NCI-H2107 treated with DMSO at 0.1 percent for 48 hours (cell line): Measurements from ENCODE around the gene SYNGR4.
"Not testable (repeated sequence)": the region's sequence is repeated elsewhere in the genome, so short reads cannot be mapped to it uniquely, and the experiment has no call there.

Source experiments
- DNase-seq: peaks from one replicate; lab custom pipeline; 2025; ENCODE audit not compliant: unreplicated experiment; lab: John Stamatoyannopoulos, UW

The SYNGR4 gene

DNA sequence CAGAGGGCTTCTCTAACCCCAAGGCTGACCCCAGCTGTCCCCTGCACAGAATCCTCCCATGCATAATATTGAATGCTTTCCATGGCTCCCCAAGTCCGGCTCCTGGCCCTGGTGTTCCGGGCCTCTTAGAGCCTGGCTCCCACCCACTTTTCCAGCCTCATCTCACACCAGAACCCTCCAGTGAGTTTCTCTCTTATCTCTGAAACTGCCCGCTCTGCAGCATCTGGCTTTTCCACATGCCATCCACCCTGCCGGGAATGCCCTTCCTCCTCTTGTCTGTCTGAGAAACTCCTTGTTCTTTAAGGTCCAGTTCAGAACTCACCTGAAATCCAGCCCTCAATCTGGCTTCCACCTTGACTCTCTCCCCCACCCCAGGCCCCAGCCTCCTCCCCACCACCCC is 6.8 kb downstream of the SYNGR4 start:
- DNase-seq = no peak

DNA sequence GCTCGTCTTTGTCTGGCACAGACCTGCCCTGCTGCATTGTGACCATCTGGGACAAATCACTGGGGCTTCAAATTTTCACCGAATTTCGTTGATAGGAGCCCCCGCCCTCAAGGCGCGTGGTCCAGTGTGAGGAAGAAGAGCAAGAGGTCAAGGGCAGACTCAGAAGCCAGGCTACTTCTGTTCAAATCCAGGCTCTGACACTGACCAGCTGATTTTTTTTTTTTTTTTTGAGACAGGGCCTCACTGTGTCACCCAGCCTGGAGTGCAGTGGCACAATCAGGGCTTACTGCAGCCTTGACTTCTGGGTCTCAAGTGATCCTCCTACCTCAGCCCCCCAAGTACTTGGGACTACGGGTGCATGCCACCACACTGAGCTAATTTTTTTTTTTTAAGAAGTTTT is 7.2 kb downstream of the SYNGR4 start:
- no peak for DNase-seq

DNA sequence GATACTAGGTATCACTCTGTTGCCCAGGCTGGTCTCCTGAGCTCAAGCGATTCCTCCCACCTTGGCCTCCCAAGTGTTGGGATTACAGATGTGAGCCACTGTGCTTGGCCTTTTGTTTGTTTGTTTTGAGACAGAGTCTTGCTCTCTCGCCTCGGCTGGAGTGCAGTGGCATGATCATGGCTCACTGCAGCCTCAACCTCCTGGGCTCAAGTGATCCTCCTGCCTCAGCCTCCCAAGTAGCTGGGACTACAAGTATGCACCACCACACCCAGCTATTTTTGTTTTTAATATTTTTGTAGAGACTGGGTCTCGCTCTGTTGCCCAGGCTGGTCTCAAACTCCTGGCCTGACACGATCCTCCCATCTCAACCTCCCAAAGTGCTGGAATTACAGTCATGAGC is 7.6 kb downstream of the SYNGR4 start:
- not testable (repeated sequence) for DNase-seq

DNA sequence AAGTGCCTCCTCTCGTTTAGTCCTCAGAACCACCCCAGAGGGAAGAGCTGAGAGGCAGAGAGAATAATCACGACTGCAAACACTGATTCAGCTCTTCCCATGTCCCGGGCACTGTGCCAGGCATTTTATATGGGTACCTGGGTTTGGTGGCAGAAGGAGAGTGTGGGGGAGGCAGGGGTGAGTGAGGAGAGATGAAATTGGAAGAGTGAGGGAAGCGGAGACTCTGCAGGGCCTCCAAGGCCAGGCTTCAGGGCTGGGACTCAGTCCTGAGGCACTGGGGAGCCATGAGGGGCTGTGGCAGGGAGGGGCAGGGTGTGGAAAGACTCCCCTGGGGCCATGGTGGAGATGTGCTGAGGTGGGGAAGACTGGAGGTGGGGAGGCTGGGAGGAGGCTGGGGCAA is 8.7 kb downstream of the SYNGR4 start:
- peak; percentile 85 for DNase-seq

DNA sequence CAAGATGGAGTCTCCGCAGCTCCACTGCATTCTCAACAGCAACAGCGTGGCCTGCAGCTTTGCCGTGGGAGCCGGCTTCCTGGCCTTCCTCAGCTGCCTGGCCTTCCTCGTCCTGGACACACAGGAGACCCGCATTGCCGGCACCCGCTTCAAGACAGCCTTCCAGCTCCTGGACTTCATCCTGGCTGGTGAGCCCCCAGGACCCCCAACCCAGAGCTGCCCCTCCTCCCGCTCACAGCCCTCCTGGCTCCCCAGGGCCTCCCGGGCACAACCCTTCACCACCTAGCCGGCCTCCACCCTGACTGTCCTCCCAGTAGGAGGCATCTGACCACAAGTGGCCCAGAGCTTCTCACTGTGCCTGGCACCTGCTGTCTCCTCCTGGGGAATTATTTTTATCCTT is 9.4 kb downstream of the SYNGR4 start:
- DNase-seq = no peak

DNA sequence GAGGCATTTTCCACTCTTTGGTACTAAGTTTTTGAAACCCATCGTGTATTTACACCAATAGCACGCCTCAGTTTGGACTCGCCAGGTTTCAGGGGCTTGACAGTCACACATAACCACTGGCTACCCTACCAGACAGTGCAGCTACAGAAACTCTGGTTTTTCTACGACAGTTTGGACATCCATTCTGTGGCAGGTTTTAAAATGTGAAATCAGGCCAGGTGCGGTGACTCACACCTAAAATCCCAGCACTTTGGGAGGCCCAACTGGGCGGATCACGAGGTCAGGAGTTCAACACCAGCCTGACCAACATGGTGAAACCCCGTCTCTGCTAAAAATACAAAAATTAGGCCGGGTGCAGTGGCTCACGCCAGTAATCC is 14.0 kb downstream of the SYNGR4 start:
- no peak for DNase-seq

DNA sequence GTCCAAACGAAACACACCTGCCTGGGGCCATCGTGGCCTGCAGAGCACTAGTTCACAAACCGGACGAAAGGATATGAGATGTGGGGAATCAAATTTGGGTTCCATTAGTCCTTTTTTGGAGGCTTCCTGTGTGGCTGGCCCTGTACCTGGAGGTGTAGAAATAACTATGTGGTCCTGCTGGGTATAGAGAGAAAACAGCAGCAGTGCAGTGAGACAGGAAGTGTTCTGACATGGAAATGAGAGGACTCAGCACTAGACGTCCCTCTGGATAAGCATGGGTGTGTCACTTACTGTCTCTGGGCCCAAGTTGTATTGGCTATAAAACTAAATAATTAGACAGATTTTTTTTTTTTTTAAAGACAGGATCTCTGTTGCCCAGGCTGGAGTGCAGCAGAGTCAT is 14.9 kb downstream of the SYNGR4 start:
- DNase-seq = no peak

DNA sequence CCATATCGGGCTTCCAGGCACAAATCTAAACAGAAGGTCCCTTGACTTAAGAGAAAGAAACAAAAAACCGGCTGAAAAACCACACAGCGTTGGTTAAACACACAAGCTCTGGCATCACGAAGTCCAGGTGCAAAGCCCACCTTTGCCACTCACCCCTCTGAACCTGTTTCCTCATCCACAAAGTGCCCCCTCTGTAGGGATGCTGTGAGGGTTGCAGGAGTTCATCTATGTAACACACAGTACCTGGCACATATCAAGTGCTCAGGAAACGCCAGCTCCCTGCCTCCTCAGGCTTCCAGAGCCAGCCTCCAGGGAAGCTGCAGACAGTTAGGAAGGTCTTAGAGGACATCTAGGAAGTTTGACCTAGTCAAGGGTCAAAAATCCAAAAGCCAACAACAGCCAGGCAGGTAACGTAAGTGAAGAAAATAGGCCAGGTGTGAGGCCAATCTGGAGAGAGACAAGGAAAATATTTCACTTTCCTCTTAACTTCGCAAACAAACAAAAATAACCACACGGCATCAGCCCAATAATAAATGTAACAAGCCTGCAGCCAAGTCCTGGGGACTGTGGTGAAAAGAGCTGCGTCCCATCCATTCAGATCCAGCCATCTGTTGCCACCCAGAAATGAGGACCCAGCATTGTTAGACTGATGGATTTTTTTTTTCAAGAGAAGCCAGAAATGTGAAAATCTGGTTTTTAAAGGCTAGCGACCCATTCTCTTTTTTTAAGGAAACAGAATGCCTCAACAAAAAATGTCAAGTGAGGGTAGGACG is 17.2 kb downstream of the SYNGR4 start:
- no peak for DNase-seq

DNA sequence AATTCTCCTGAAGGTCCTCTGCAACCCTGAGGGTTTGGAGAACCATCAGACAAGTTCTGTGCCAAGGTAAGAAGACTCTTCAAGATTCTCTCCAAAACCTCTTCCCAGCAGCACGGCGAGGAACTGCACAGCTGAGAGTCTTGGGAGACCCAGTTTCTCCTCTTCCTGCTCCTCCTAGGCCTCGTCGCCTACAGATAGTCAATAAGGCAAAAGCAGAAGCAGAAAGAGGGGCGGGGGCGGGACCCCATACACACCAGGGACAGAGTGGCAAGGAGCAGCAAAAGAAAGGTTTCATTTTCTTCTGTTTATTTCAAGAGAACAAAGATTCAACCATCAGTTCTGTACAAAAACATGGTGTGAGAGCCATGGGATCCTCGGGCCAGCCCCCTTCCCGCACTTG is 18.1 kb downstream of the SYNGR4 start:
- DNase-seq = no peak

DNA sequence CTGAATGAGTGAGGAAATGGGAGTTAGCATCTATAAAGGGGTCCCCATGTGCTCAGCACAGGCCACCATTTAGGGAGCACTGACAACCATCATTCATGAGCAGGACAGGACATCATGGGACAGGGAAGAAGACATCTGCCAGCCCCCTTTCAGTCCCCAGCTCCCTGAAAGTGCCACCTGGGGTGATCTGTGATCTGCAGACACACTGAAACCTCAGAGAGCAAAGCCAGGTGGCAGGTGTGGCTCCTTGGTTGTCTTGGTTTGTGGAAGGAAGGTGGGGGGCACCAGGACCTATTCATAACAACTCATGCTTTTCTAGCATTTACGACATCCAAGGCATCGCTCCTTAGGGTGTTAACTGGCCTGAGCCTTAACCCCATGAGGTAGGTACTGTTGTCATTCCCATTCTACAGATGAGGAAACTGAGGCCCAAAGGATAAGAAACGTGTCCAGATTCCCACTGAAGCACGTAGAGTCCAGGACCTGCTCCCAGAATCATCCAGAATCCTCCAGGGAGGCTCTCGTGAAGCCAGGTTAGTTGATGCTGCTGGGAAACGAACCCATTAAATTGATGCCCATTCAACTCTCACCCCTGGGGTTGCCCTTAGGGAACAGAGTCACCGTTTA is 21.4 kb downstream of the SYNGR4 start:
- no peak for DNase-seq

DNA sequence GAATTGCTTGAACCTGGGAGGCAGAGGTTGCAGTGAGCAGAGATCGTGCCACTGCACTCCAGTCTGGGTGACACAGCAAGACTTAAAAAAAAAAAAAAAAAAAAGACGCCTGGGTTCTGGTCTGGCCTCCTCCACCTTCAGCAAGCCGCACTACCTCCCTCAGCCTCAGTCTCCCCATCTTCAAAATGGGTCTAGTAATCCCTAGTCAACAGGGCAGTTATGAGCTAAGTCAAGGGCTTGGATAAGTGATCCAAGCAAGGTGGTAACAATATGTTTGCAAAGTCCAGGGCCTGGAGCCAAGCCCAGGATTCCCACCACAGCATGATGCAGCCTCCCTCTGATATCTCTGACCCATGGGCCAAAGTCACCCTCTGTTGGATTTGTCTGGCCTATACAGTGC is 22.8 kb downstream of the SYNGR4 start:
- no peak for DNase-seq

DNA sequence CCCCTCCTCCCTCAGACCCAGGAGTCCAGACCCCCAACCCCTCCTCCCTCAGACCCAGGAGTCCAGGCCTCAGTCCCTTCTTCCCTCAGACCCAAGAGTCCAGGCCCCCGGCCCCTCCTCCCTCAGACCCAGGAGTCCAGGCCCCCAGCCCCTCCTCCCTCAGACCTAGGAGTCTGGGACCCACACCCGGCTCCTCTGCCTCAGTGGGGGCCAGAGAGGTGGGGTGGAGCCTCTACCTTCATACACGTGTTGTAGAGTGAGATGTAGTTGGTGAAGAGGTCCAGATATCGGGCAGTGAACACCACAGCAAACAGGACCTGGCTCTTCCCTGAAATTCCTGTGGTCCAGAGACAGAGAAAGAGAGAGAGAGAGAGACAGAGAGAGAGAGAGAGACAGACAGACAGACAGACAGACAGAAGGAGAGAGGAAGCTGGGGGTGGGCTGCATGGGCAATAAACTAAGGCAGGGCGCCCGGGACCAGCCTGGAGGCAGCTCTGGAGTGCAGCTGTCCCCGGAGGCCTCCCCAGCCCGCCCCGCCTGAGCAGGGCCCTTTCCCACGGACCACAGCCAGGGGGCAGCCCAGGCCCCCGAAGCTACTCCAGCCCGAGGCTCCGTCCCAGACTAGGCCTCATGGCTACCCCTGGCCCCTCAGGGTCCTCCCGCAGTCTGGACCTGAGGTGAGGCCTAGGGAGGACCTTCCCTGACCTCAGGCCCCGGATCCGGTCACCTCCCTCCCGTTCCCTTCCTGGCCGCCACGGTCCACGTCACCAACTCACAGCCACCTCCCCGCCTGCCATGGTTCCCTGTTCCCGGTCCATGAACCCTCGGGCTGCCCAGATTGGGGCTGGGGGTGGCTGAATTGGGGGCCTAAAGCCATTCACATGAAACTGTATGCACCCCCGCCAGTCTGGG is 26.3 kb downstream of the SYNGR4 start:
- DNase-seq = no peak

DNA sequence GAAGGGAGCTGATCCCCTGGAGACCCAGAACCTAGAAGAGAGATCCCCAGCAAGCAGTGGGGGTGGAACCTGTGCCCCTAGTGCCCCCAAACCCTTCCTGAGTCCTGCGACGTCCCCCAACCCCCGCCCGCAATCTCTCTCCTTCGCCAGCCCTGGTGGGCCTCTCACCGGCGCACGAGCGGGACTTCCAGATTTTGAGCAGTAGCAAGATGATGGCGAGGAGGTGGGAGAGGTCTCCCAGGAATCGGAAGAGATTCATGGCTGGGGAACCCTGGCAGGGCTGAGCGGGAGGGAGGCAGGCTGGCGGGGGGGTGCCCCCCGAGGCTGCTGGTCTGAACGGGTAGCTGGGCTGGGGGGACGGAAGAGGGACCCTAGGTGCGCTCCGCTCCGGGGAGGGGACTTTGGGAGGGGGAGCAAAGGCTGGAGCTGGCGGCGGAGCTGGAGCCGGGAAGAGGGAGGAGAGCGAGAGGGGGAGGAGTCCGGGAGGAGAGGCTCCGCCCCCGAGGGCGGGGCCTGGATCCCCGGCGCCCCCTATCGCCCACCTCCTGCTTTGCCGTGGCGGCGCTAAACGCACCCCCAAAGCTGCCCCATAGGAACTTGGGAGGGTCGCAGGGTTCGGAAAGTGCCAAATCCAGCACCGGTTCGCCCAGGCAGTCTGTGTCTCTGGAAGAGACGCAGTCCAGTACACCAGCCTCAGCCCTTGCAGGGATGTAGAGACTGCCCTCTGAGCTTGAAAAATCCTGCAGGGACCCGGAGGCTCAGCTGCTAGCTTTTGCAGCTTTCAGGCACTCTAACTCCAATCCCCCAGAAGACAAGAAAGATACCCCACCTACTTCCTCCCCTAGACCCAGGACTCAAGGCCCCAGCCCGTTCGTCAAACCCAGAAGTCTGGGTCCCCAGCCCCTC is 27.2 kb downstream of the SYNGR4 start, which contains the start of gene KDELR1:
TSS of gene KDELR1 (minus strand) at position 452 of the 906 bp plus-strand sequence. CDS start at position 259, 193 bp downstream.
- DNase-seq = no peak

DNA sequence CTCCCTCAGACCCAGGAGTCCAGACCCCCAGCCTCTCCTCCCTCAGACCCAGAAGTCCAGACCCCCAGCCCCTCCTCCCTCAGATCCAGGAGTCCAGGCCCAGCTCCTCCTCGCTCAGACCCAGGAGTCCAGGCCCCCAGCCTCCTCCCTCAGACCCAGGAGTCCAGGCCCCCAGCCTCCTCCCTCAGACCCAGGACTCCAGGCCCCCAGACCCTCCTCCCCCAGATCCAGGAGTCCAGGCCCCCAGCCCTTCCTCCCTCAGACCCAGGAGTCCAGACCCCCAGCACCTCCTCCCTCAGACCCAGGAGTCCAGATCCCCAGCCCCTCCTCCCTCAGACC is 27.8 kb downstream of the SYNGR4 start:
- DNase-seq = not testable (repeated sequence)

DNA sequence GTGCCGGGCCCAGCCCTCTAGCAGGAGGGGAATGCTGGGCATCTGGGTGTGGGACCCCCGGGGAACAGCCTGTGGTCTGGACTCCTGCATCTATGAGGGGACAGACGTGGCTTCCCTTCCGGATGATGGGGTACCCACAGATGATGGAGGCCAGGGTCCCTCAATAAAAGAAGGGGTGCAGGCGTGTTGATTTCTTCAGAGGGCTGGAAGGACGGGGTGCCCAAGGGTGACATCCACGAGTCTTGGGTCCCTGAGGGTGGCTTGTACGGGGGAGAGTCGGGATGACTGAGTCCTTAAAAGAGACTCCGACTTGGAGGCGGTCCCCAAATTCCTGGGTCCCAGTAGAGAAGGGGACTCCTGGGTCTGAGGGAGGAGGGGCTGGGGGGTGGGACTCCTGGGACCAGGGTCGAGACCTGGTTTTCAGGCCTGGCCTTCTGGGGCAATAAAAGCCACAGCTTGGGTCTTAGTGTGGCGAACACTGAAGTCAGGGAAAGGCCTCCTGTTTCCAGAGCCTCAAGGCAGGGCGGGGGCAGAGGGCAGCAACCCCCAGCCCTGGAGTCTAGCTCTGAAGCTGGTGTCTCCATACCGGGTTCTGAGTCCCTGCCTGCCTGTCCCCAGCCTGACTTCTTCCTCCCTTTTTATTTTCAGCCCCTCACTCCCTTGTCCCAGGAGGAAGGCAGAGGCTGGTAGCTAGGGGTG is 28.8 kb downstream of the SYNGR4 start:
- DNase-seq = no peak

DNA sequence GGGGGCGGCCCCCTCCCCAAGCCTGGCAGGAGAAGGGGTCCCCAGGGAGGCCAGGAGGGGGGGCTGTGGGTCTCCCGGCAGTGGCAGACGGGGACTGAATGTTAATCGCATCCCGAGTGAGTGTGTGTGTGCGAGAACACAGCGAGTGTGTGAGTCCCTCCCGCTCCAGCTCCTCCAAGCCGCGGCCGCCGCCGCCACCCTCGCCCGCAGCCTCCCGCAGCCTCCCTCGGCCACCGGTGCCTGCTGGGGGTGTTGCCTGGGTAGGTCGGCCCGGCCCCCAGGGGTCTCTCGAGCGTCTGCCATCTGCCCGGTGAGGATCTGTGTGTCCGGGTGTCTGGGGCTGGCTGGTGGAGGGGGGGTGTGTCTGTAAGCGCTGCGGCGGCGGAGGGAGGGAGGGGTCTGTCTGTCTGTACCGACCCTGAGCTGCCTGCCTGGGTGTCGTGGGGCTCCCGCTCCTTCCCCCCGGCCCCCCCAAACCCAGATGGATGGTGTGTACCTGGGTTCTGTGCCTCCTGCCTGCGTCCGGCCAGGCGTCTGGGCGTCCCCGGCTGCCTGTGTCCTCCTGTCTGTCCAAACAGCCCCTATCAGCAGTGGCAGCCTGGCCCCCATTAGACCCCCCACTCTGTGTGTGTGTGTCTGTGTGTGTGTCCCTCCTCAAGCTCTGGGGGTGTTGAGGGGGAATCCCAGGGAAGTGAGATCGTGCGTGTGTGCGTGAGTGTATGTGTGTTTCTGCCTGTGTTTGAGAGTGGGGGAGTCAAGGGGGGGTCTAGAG is 29.6 kb downstream of the SYNGR4 start, which contains the start of gene GRIN2D:
TSS of gene GRIN2D (plus strand) at position 110 of the 772 bp plus-strand sequence. CDS start 4,725 bp downstream, outside the sequence.
- DNase-seq = no peak

DNA sequence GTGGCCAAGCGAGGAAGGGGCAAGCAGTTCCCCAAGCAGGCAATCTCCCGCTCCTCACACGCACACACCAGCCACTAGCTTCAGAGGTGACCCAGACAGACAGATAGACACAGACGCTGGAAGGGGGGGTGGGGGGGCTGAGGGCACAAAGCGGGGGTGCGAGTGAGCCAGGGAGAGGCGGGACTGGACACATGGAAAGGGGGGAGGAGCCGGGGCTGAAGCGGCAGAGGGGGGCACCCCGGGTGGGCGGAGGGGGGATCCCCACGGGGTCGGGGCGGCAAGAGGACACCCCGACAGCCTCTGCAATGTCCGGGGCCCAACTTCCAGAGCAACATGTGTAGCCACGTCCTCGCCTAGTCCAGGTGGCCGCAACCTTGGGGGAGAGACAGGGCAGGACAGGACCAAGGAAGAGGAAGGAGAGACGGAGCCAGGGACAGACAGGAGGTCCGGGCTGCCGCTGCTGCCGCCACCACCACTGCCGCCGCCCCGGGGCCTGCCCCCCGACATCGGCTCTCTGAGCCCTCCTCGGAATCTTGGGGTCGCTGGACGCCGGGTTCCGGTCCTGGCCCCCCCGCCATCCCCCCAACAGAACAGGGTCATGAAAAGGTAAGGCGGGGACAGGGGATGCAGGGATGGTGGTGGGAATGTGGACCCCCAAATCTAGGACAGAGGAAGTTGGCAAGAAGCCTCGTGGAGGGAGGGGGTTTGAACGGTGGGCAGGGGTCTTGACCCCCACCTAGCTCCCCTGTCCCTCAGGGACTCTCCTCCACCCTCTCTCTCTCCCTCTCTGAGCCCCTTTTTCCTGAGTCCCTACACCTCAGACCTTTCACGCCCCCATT is 30.4 kb downstream of the SYNGR4 start:
- DNase-seq = no peak

DNA sequence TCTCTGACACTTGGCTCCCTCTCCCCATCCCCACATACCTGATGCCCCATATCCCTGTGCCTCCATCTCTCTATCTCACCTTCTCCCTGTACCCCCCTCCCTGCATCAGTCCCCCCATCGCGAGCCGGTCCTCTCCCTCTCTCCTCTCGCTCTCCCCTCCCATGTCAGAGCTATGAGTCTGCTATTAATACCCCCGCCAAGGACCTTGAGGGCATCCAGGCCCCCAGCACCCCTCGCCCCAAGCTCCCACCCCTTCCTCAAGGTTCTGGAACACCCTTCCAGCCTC is 30.9 kb downstream of the SYNGR4 start:
- no peak for DNase-seq

DNA sequence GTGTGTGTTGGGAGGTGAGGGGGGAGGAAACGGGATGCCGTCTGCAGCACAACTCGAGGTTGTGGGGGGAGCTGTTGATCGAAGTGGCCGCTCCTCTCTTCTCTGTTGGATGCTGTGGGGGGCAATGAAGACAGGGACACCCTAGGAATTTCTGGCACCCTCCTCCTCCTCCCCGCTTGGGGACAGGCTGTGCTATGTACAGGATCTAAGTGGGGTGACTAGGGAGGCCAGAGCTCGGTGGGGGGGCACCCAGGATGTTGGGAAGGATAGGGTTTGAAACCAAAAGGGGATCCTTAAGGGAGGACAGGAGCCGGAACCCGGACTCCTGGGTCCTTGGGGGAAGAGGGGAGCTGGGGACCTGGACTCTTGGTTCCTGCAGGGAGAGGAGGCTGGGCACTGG is 31.3 kb downstream of the SYNGR4 start:
- no peak for DNase-seq
